Vagina (tissue), 2 donors: Measurements from ENCODE around the gene MPV17.

Source experiments
- POLR2A ChIP-seq, 2 donors: fragments of 450-650 bp; IDR thresholded peaks; one replicate each; pipeline ENCODE4 v1.6.1; 2017; ENCODE audit warnings: antibody characterized with exemption in 2 of 2, mild to moderate bottlenecking in 2 of 2, moderate library complexity in 2 of 2
- POLR2AphosphoS5 ChIP-seq, 2 donors: sonication (generic); formaldehyde crosslinking; IDR thresholded peaks; one replicate each; pipeline ENCODE4 v1.9.0; 2017; ENCODE audit warnings: antibody characterized with exemption in 2 of 2, mild to moderate bottlenecking in 2 of 2, low read depth in 1 of 2; ENCODE audit not compliant: insufficient read depth in 1 of 2
- TF ChIP-seq, protein P1 (sequence below), 3 experiments: fragments of 450-650 bp in 2 of 3; fragments of 200-600 bp in 1 of 3; sonication (generic) in 1 of 3; IDR thresholded peaks; one replicate each; pipeline ENCODE4 v1.5.1; 2017 to 2019; ENCODE audit warnings: antibody characterized with exemption in 3 of 3, mild to moderate bottlenecking in 2 of 3, moderate library complexity in 2 of 3

DNA sequence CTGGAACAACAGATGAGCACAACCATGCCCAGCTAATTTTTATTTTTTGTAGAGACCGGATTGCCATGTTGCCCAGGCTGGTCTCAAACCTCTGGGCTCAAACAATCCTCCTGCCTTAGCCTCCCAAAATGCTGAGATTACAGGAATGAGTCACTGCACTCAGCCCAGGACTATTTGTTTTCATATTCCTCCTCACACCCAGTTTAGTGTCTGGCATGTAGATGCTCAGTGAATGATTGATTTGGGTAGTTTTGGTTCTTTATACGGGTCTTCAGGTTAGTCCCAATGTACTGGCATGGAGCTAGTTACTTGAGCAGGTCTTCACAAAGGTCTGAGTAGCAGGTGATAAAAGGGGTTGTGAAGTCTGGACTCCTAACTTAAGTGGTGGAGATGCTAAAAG lies 41.0 kb upstream of the MPV17 start:
- TF ChIP-seq, protein P1, sequence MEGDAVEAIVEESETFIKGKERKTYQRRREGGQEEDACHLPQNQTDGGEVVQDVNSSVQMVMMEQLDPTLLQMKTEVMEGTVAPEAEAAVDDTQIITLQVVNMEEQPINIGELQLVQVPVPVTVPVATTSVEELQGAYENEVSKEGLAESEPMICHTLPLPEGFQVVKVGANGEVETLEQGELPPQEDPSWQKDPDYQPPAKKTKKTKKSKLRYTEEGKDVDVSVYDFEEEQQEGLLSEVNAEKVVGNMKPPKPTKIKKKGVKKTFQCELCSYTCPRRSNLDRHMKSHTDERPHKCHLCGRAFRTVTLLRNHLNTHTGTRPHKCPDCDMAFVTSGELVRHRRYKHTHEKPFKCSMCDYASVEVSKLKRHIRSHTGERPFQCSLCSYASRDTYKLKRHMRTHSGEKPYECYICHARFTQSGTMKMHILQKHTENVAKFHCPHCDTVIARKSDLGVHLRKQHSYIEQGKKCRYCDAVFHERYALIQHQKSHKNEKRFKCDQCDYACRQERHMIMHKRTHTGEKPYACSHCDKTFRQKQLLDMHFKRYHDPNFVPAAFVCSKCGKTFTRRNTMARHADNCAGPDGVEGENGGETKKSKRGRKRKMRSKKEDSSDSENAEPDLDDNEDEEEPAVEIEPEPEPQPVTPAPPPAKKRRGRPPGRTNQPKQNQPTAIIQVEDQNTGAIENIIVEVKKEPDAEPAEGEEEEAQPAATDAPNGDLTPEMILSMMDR (IDR thresholded peaks at IDR 0.05), result no peak
- TF ChIP-seq POLR2AphosphoS5 (IDR thresholded peaks at IDR 0.05; ENCODE audit: insufficient read depth in 1 of 2, low read depth in 1 of 2) (no peak), POLR2A (IDR thresholded peaks at IDR 0.05) (no peak)
